OCI-LY7 (cell line): ENCODE data around the gene DHRS12. TPM values are rescaled to one million over a fixed set of nuclear protein-coding genes. Genes with fewer than 3 reads are reported as not detected.

Experiments
- BruUV-seq: library from RNA; stranded (reverse); fragments of 400-500 nt; replicated peaks from 2 replicates; lab custom pipeline; 2021; lab: Mats Ljungman, UMichigan
- CTCF ChIA-PET: fragments of 300-600 bp; sonication (Branson Sonifier 250); formaldehyde crosslinking; loops from one replicate; lab custom pipeline; 2022; ENCODE audit warnings: antibody characterized with exemption; ENCODE audit not compliant: unreplicated experiment; lab: Charles Lee
- POLR2A ChIA-PET: fragments of 300-600 bp; sonication (Branson Sonifier 250); formaldehyde crosslinking; loops from one replicate; lab custom pipeline; 2022; ENCODE audit warnings: antibody characterized with exemption; lab: Charles Lee
- DNase-seq: peaks from one replicate; pipeline ENCODE4 v3.0.0-alpha.2; 2015; ENCODE audit warnings: low spot score
- H2AFZ ChIP-seq: fragments of 200-600 bp; sonication (generic), shearing (Covaris generic); 2 replicates; pipeline ENCODE4 v1.6.1; 2014; ENCODE audit warnings: mild to moderate bottlenecking, antibody characterized with exemption, low read length, moderate library complexity
- H3K27ac ChIP-seq: fragments of 200-600 bp; sonication (generic); 2 replicates; pipeline ENCODE4 v1.5.1; 2014; ENCODE audit warnings: mixed run types, low read depth, mild to moderate bottlenecking, moderate library complexity, low read length, inconsistent platforms; ENCODE audit not compliant: poor library complexity, severe bottlenecking
- H3K36me3 ChIP-seq: fragments of 200-600 bp; sonication (generic); 2 replicates; pipeline ENCODE4 v1.6.1; 2014; ENCODE audit warnings: mild to moderate bottlenecking, antibody characterized with exemption, low read length, moderate library complexity, mixed read lengths; ENCODE audit not compliant: insufficient read depth
- H3K4me1 ChIP-seq: fragments of 200-600 bp; sonication (generic); 2 replicates; pipeline ENCODE4 v1.5.1; 2014; ENCODE audit warnings: mild to moderate bottlenecking, low read length; ENCODE audit not compliant: insufficient read depth, poor library complexity, severe bottlenecking
- H3K4me2 ChIP-seq: fragments of 200-600 bp; sonication (generic); 2 replicates; pipeline ENCODE4 v1.6.1; 2014; ENCODE audit warnings: mild to moderate bottlenecking, low read length
- H3K4me3 ChIP-seq: fragments of 200-600 bp; sonication (generic); 2 replicates; pipeline ENCODE4 v1.5.1; 2014; ENCODE audit warnings: mild to moderate bottlenecking, low read depth, low read length; ENCODE audit not compliant: poor library complexity, severe bottlenecking
- H3K79me2 ChIP-seq: fragments of 200-600 bp; sonication (generic); 2 replicates; pipeline ENCODE4 v1.6.1; 2016; ENCODE audit warnings: low read depth, mild to moderate bottlenecking, low read length, moderate library complexity, mixed read lengths; ENCODE audit not compliant: insufficient read depth
- H3K9me2 ChIP-seq: fragments of 200-600 bp; sonication (generic); 2 replicates; pipeline ENCODE4 v1.6.1; 2016; ENCODE audit warnings: mild to moderate bottlenecking, low read length, mixed read lengths; ENCODE audit not compliant: insufficient read depth
- H3K9me3 ChIP-seq: fragments of 200-600 bp; sonication (generic); 2 replicates; pipeline ENCODE4 v1.6.1; 2014; ENCODE audit warnings: mild to moderate bottlenecking, mixed run types, low read length, mixed read lengths
- H4K20me1 ChIP-seq: fragments of 200-600 bp; sonication (generic); 2 replicates; pipeline ENCODE4 v1.6.1; 2014; ENCODE audit warnings: mild to moderate bottlenecking, antibody characterized with exemption, low read length, moderate library complexity, mixed read lengths; ENCODE audit not compliant: insufficient read depth
- EZH2phosphoT487 ChIP-seq: fragments of 200-600 bp; sonication (generic); IDR thresholded peaks from 2 replicates; pipeline ENCODE4 v1.6.1; 2018; ENCODE audit warnings: low read depth, borderline replicate concordance, mild to moderate bottlenecking, mixed run types, antibody characterized with exemption, low read length, moderate library complexity, mixed read lengths
- intact Hi-C: fragments of 100-400 bp; cut with micrococcal nuclease; formaldehyde crosslinking; loops from one replicate; pipeline ENCODE4 v1.10.0; 2022; ENCODE audit not compliant: unreplicated experiment
- total RNA-seq, 2 experiments: library from RNA; depleted of rRNA in 1 of 2; stranded (reverse); fragments of >200 nt in 1 of 2; shearing (Covaris generic) in 1 of 2; gene quantifications; 2 replicates each; pipeline ENCODE4 v1.2.3, GENCODE V29; 2014 to 2022
- TF ChIP-seq, protein P1 (sequence below): fragments of 200-600 bp; sonication (generic); conservative IDR thresholded peaks from 2 replicates; pipeline ENCODE4 v1.5.1; 2014; ENCODE audit warnings: mild to moderate bottlenecking, antibody characterized with exemption, low read length, moderate library complexity, mixed read lengths

DHRS12 gene
- total RNA-seq, 2 experiments from 2014 or later = 3.5 to 11.9 TPM

DNA sequence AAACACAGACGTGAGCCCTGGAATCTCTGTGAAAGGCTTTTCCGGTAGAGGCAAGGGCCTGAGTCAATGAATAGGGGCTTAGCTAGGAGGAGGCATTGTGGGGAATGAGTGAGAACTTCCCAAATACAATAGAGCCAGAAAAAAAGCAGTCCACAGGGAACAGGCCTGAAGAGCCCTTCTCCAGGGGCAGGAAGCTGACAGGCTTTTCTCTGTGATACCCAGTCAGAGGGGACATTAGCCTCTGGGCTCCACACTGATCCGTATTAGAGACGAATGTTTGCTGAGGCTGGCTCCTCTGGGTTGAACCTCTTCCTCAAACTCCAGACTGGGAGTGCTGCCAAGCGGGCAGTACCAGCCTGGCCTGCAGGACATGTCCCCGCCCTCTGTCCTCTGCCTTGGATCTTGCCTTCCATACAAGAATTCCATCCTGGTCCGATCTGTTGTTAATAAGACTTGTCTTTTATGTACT lies 2.3 kb downstream of the DHRS12 start:
- Histone ChIP-seq H2AFZ (no peak overlapping the region), H3K9me2 (no peaks in the 10 kb centered on the region), H3K27ac (no peak overlapping the region), H4K20me1 (no peaks in the 10 kb centered on the region), H3K79me2 (peaks cover 10% of the 10 kb centered on the region; the same call in 1 of the 2 replicates), H3K36me3 (0 out of 2 replicates have a peak, but pooled peaks cover 8% of the 10 kb centered on the region), H3K9me3 (no peaks in the 10 kb centered on the region), H3K4me2 (peak overlapping the region; percentile 86; the same call in 1 of the 2 replicates), H3K4me1 (peaks cover 81% of the 10 kb centered on the region), H3K4me3 (no peak overlapping the region)
- DNase-seq = no peak
- ChIA-PET CTCF (no interaction called here), POLR2A (interaction anchor here (1.3 to 2.8 kb wide), 3 partner anchors 12 to 14 kb away, joined by 3 to 6 read pairs (median 5); no protein-coding TSS in a partner anchor)
- intact Hi-C loops = no loop called here
- BruUV-seq = no TSS peak
- TF ChIP-seq EZH2phosphoT487 = no peak
- TF ChIP-seq, protein P1, sequence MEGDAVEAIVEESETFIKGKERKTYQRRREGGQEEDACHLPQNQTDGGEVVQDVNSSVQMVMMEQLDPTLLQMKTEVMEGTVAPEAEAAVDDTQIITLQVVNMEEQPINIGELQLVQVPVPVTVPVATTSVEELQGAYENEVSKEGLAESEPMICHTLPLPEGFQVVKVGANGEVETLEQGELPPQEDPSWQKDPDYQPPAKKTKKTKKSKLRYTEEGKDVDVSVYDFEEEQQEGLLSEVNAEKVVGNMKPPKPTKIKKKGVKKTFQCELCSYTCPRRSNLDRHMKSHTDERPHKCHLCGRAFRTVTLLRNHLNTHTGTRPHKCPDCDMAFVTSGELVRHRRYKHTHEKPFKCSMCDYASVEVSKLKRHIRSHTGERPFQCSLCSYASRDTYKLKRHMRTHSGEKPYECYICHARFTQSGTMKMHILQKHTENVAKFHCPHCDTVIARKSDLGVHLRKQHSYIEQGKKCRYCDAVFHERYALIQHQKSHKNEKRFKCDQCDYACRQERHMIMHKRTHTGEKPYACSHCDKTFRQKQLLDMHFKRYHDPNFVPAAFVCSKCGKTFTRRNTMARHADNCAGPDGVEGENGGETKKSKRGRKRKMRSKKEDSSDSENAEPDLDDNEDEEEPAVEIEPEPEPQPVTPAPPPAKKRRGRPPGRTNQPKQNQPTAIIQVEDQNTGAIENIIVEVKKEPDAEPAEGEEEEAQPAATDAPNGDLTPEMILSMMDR = no peak

- Histone ChIP-seq H3K9me2 (no peaks in the 10 kb centered on the region), H3K27ac (no peak overlapping the region), H3K36me3 (0 out of 2 replicates have a peak, but pooled peaks cover 2% of the 10 kb centered on the region), H3K79me2 (peaks cover 10% of the 10 kb centered on the region; the same call in 1 of the 2 replicates), H3K4me1 (peaks cover 80% of the 10 kb centered on the region), H3K9me3 (no peaks in the 10 kb centered on the region), H2AFZ (no peak overlapping the region), H3K4me3 (no peak overlapping the region), H3K4me2 (peak overlapping the region; percentile 5; the same call in 1 of the 2 replicates), H4K20me1 (no peaks in the 10 kb centered on the region)
- TF ChIP-seq EZH2phosphoT487 = no peak
- TF ChIP-seq, protein P1 = no peak
- POLR2A ChIA-PET = interaction anchor here (1.0 to 1.9 kb wide), 5 partner anchors 14 to 372 kb away, joined by 3 to 6 read pairs (median 5); partner anchors contain the start of gene INTS6
- CTCF ChIA-PET = interaction anchor here (1.0 to 1.9 kb wide), 2 partner anchors 12 to 215 kb away, joined by 3 to 4 read pairs; no protein-coding TSS in a partner anchor
- intact Hi-C loops = no loop called here
- DNase-seq = no peak
- BruUV-seq = no TSS peak
Observed at GRCh38 chr13:51800486-51800885, 3.5 kb downstream of the DHRS12 start.

- Histone ChIP-seq H3K9me3 (no peaks in the 10 kb centered on the region), H3K79me2 (peaks cover 2% of the 10 kb centered on the region; the same call in 1 of the 2 replicates), H3K4me2 (no peak overlapping the region), H3K4me1 (peaks cover 80% of the 10 kb centered on the region), H3K4me3 (no peak overlapping the region), H3K36me3 (no peaks in the 10 kb centered on the region), H2AFZ (no peak overlapping the region), H3K9me2 (no peaks in the 10 kb centered on the region), H4K20me1 (no peaks in the 10 kb centered on the region), H3K27ac (no peak overlapping the region)
- POLR2A ChIA-PET = interaction anchor here (1.0 to 2.3 kb wide), 4 partner anchors 33 to 347 kb away, joined by 3 to 17 read pairs (median 6); partner anchors contain the start of gene INTS6
- DNase-seq = no peak
- CTCF ChIA-PET = interaction anchor here (1.9 kb wide), 1 partner anchor 13 kb away, joined by 4 read pairs; no protein-coding TSS in a partner anchor
- intact Hi-C loops = no loop called here
- TF ChIP-seq, protein P1 = no peak
- no peak for TF ChIP-seq EZH2phosphoT487
- BruUV-seq = no TSS peak
Observed at GRCh38 chr13:51799261-51799660, 4.7 kb downstream of the DHRS12 start.
